ENCODE data around the gene CD151. TPM values are rescaled to one million over a fixed set of nuclear protein-coding genes. Genes with fewer than 3 reads are reported as not detected.

CD151 gene
- total RNA-seq, 2 donors from 2014 or later, result 54.9 to 67.3 TPM

- H3K9me3 ChIP-seq (ENCODE audit: control insufficient read depth, low read length, poor library complexity, severe bottlenecking), result no peaks in the 10 kb centered on the region
- Mint-ChIP-seq H3K4me3 (peak overlapping the region; percentile 80), H3K27me3 (peaks cover 24% of the 10 kb centered on the region), H3K27ac (no peak overlapping the region), H3K4me1 (peaks cover 22% of the 10 kb centered on the region), H3K36me3 (ENCODE audit: low read depth) (no peaks in the 10 kb centered on the region)
- DNase-seq (no peak), ATAC-seq (no peak)
These were observed 707 bp upstream of the CD151 start for GRCh38 chr11:831961-832528.

GRCh38 chr11:833114-833791 lies 501 bp downstream of the CD151 start:
- no peak overlapping the region for H3K27ac Mint-ChIP-seq
- DNase-seq (peak in 2 of 3 donors; percentile 35 to 42), ATAC-seq (peak; percentile 58)

GRCh38 chr11:833849-834311 lies 1.1 kb downstream of the CD151 start:
- no peak overlapping the region for H3K27ac Mint-ChIP-seq
- H3K9me3 ChIP-seq (ENCODE audit: control insufficient read depth, low read length, poor library complexity, severe bottlenecking), result no peaks in the 10 kb centered on the region
- DNase-seq (no peak), ATAC-seq (no peak)
- peaks cover 9% of the 10 kb centered on the region for H3K27me3 Mint-ChIP-seq
- peak overlapping the region; percentile 81 for H3K4me3 Mint-ChIP-seq
- peaks cover 17% of the 10 kb centered on the region for H3K4me1 Mint-ChIP-seq
- no peaks in the 10 kb centered on the region for H3K36me3 Mint-ChIP-seq (ENCODE audit: low read depth)

More at GRCh38 chr11:833114-833791, 501 bp downstream of the CD151 start:
- no peaks in the 10 kb centered on the region for H3K36me3 Mint-ChIP-seq (ENCODE audit: low read depth)
- no peaks in the 10 kb centered on the region for H3K9me3 ChIP-seq (ENCODE audit: control insufficient read depth, low read length, poor library complexity, severe bottlenecking)
- H3K27me3 Mint-ChIP-seq, result peaks cover 16% of the 10 kb centered on the region
- H3K4me1 Mint-ChIP-seq, result peaks cover 18% of the 10 kb centered on the region
- H3K4me3 Mint-ChIP-seq, result peak overlapping the region; percentile 81

- ATAC-seq, result no peak
These were observed 1.9 kb downstream of the CD151 start for GRCh38 chr11:834371-835316.

GRCh38 chr11:836274-836673 lies 3.5 kb downstream of the CD151 start:
- Mint-ChIP-seq H3K27me3 (no peaks in the 10 kb centered on the region), H3K4me1 (peaks cover 22% of the 10 kb centered on the region), H3K36me3 (ENCODE audit: low read depth) (no peaks in the 10 kb centered on the region), H3K27ac (no peak overlapping the region), H3K4me3 (no peak overlapping the region)
- ATAC-seq (no peak), DNase-seq (no peak)
- no peaks in the 10 kb centered on the region for H3K9me3 ChIP-seq (ENCODE audit: control insufficient read depth, low read length, poor library complexity, severe bottlenecking)

More at GRCh38 chr11:834371-835316, 1.9 kb downstream of the CD151 start:
- Mint-ChIP-seq H3K27me3 (peaks cover 2% of the 10 kb centered on the region), H3K4me3 (peak overlapping the region; percentile 81), H3K4me1 (peaks cover 14% of the 10 kb centered on the region), H3K36me3 (ENCODE audit: low read depth) (no peaks in the 10 kb centered on the region), H3K27ac (no peak overlapping the region)
- H3K9me3 ChIP-seq (ENCODE audit: control insufficient read depth, low read length, poor library complexity, severe bottlenecking), result no peaks in the 10 kb centered on the region
- DNase-seq, result no peak

- H3K4me1 Mint-ChIP-seq, result peaks cover 22% of the 10 kb centered on the region
- DNase-seq, result no peak
- no peak overlapping the region for H3K4me3 Mint-ChIP-seq
- no peak overlapping the region for H3K27ac Mint-ChIP-seq
- no peaks in the 10 kb centered on the region for H3K36me3 Mint-ChIP-seq (ENCODE audit: low read depth)
- H3K27me3 Mint-ChIP-seq, result no peaks in the 10 kb centered on the region
- H3K9me3 ChIP-seq (ENCODE audit: control insufficient read depth, low read length, poor library complexity, severe bottlenecking), result no peaks in the 10 kb centered on the region
- ATAC-seq, result no peak
These were observed 3.9 kb downstream of the CD151 start for GRCh38 chr11:836700-837099.

GRCh38 chr11:837189-837989 lies 4.6 kb downstream of the CD151 start:
- Mint-ChIP-seq H3K4me3 (no peak overlapping the region), H3K36me3 (ENCODE audit: low read depth) (no peaks in the 10 kb centered on the region), H3K27me3 (no peaks in the 10 kb centered on the region), H3K27ac (no peak overlapping the region), H3K4me1 (peaks cover 20% of the 10 kb centered on the region)
- no peaks in the 10 kb centered on the region for H3K9me3 ChIP-seq (ENCODE audit: control insufficient read depth, low read length, poor library complexity, severe bottlenecking)
- ATAC-seq (no peak), DNase-seq (no peak)

GRCh38 chr11:837990-838307 lies 5.2 kb downstream of the CD151 start:
- Mint-ChIP-seq H3K36me3 (ENCODE audit: low read depth) (no peaks in the 10 kb centered on the region), H3K4me3 (no peak overlapping the region), H3K4me1 (peaks cover 20% of the 10 kb centered on the region), H3K27me3 (no peaks in the 10 kb centered on the region), H3K27ac (no peak overlapping the region)
- H3K9me3 ChIP-seq (ENCODE audit: control insufficient read depth, low read length, poor library complexity, severe bottlenecking), result no peaks in the 10 kb centered on the region
- DNase-seq (no peak), ATAC-seq (no peak)

GRCh38 chr11:838441-839279 lies 5.9 kb downstream of the CD151 start:
- no peaks in the 10 kb centered on the region for H3K36me3 Mint-ChIP-seq (ENCODE audit: low read depth)
- H3K4me1 Mint-ChIP-seq, result peaks cover 24% of the 10 kb centered on the region
- ATAC-seq, result no peak
- no peak overlapping the region for H3K4me3 Mint-ChIP-seq
- no peak overlapping the region for H3K27ac Mint-ChIP-seq
- H3K27me3 Mint-ChIP-seq, result no peaks in the 10 kb centered on the region
- DNase-seq, result no peak
- H3K9me3 ChIP-seq (ENCODE audit: control insufficient read depth, low read length, poor library complexity, severe bottlenecking), result no peaks in the 10 kb centered on the region

GRCh38 chr11:839280-839623 lies 6.5 kb downstream of the CD151 start:
- DNase-seq (no peak), ATAC-seq (no peak)
- H3K27me3 Mint-ChIP-seq, result no peaks in the 10 kb centered on the region
- peaks cover 21% of the 10 kb centered on the region for H3K4me1 Mint-ChIP-seq
- no peaks in the 10 kb centered on the region for H3K36me3 Mint-ChIP-seq (ENCODE audit: low read depth)
- H3K27ac Mint-ChIP-seq, result no peak overlapping the region
- no peak overlapping the region for H3K4me3 Mint-ChIP-seq
- H3K9me3 ChIP-seq (ENCODE audit: control insufficient read depth, low read length, poor library complexity, severe bottlenecking), result no peaks in the 10 kb centered on the region

- Mint-ChIP-seq H3K36me3 (ENCODE audit: low read depth) (no peaks in the 10 kb centered on the region), H3K27ac (peak overlapping the region; percentile 24), H3K4me3 (peak overlapping the region; percentile 76), H3K4me1 (peaks cover 20% of the 10 kb centered on the region), H3K27me3 (no peaks in the 10 kb centered on the region)
- ATAC-seq (no peak), DNase-seq (no peak)
- no peaks in the 10 kb centered on the region for H3K9me3 ChIP-seq (ENCODE audit: control insufficient read depth, low read length, poor library complexity, severe bottlenecking)
These were observed 7.3 kb downstream of the CD151 start for GRCh38 chr11:839875-840617.

- Mint-ChIP-seq H3K36me3 (ENCODE audit: low read depth) (no peaks in the 10 kb centered on the region), H3K27ac (peak overlapping the region; percentile 75), H3K4me3 (peak overlapping the region; percentile 85), H3K27me3 (no peaks in the 10 kb centered on the region), H3K4me1 (peaks cover 20% of the 10 kb centered on the region)
- ATAC-seq, result peak; percentile 47
- no peaks in the 10 kb centered on the region for H3K9me3 ChIP-seq (ENCODE audit: control insufficient read depth, low read length, poor library complexity, severe bottlenecking)
- no peak for DNase-seq
These were observed 9.2 kb downstream of the CD151 start for GRCh38 chr11:841981-842369.

Data from T-helper 17 cell (primary cell).